Measurements from ENCODE around the gene MFRP.

The MFRP gene

DNA sequence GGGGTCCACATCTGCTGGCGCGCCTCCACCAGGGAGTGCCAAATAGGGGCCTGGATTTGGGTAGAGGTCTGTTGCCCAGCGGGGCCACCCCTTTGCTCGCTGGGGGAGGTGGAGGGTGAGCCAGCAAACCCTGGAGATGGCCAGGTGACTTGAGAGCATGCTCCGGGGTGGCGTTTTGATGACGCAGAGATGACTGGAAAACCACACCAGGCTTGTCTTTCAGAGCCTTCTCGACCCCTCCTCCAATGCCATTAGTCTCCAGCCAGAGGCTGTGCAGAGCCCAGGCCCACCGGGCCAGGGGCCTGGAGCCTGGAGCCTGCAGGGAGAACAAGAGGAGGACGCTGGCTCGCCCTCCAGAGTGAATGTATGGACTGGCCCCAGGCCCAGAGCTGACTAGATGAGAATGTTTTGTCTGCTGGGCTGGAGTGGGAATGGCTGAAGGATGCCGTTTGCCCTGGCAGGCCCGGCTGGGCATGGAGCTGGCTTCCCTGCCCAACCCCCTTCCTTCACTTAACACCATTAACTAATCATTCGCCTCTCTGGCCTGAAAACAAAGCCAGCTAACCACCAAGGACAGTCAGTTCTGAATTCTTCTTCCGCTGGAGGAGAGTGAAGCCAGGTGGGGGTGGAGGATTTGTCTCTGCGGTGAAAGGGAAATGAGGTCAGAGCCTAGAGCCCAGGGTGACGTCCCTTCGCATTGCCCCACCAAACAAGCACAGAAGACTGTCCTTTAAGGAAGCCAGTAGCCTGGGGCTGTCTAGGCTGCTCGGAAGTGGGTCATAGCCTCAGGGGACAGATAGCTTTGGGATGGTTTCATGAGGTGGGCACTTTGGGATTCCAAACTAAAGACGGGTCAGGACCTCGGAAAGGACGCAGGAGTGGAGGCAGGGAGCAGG, 28.0 kb downstream of the MFRP start:
- peak; percentile 16 for DNase-seq (ENCODE audit: low read depth)

DNA sequence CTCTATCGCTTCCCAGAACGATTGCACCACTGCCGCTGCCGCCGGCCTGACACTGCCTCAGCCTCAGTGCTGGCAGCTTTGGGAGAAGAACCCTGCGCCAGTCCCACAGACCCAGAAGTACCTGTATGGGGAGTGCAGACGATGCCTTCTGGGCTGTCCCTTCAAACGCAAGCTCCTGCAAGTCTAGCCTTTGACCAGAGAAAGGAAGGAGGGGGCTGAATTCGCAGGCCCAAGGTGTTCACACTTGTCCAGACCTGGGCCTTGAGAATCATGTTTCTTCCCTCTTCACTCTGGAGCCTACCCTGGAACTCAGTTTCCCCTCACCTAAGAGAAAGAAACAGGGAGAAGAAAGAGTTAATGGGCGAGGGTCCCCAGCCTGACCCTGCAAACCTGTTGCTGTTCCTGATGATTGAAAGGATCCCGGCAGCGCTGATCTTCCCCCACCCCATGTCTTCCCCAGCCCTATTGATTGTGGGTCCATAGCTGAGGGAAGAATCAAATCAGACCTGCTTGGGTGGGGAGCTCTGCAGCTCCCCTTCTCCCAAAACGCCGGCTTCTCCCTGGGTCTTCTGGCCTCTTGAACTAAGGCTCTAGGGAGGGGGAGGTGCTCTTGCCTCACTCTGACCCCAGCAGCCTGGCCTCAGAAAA, 28.8 kb downstream of the MFRP start:
- DNase-seq (ENCODE audit: low read depth) = no peak

DNA sequence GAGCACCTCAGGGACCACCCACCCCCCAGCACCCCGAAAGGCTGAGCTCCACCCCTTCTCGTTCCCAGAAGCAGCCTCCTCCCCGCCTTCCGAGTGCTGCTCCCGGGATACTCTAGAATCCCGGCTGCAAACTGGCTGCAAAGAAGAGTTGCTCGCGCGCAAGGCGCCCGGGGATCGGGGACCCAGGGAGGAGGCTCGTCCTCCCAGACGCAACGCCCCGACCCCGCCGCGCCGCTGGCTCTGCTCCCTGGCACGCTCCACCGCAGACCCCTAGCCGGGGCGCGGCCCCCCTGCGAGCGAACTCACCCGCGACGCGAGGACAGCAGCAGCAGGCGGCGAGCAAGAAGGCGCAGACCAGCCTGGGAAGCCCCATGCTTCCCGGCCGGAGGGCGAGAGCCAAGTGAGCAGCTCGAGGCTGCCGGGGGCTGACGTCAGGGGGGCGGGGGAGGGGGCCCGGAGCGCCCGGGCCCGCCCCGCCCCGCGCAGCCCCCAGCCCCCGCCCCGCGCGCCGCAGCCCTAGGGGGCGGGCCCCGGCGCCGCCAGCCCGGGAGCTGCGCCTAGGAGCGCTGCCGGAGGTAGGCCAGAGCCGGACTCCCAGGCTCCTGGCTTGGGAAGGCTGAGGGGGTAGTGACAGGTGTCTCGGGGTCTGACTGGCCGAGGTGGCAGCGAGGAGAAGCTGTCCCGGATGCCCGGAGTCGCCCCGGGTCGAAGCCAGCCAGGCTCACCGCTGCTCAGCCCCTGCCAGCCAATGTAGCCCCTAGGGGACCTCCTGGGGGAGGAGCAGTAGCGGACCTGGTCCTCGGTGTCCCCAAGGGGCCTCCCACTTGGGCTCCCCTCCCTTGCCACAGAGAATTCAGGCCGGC, 29.5 kb downstream of the MFRP start, which contains the start of gene MCAM:
TSS of gene MCAM (minus strand) at position 402 of the 863 bp plus-strand sequence. CDS start at position 373, 29 bp downstream.
- no peak for DNase-seq (ENCODE audit: low read depth)

DNA sequence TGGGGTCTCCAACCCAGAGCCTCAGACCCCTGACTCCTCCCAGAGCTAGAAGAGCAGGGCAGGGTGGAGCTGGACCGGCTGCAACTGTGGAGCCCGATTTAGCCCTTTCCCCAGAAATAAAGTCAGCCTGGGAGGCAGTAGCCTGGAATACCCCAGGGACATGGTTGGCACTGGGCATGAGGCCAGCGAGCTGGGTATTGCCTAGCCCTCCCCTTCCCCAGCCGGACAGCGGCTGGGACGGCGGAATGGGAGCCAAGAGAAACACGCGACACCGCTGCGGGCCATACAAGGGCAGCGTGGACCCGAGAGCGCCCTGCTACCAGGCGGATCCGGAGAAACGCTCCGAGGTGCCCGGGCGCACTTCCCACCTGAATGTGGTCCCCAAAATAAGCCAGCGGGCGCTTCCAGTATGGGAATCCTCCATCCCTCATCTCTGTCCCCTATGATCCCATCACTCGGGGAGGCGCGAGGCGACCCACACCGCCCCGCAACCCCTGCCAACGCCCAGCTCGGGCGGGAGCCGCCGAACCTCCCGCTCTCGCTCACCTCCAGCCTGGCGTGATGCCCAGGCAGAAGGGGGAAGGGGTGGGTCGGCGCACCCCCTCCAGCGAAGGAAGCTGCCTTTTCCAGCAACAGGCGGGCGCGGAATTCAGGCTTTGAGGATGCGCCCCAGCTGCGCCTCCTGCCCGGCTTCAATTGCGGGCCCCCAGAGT, 30.3 kb downstream of the MFRP start:
- DNase-seq (ENCODE audit: low read depth) = no peak

DNA sequence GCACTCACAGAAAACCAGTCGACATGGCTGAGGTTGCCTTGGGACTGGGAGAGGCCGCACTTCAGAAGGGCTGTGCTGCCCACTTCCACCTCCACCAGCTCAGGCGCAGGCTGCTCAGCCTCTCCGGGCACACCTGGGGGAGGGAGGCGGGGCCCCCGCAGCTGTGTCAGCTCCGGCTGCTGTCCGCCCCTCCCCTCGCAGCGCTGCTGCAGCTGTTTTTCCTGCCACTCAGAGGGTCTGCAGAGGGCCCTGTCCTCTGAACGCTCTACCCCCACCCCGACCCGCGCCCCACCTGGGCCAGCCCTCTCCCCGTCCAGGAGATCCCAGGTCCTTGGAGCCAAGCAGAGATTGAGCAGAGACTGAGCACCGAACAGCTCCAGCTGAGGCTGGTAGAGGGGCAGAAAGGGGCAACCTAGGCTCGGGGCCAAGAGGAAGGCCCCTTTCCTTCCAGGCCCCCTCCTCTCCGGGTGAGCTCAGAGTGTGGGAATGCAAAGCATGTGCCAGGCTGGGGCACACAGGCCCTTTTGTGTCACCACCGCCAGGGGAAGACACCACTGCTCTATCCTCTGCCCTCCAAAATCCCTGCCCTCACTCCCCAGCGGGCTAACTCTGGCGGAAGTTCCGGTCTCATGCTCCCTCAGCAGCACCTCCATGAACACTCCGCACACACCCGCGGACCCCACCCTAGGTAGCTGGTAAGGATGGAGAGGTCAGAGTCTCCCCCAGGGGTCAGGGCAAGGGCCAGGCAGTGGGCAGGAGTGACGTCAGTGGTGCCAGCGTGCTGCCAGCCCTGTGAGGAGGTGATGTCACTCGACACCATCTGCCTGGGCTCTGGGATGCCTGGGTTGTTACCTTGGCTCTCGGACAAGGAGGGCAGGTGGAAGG, 31.1 kb downstream of the MFRP start:
- DNase-seq (ENCODE audit: low read depth) = no peak

- no peak for DNase-seq (ENCODE audit: low read depth)
Observed at GRCh38 chr11:119314726-119315125, 31.8 kb downstream of the MFRP start.

- no peak for DNase-seq (ENCODE audit: low read depth)
Observed at GRCh38 chr11:119310682-119311052, 35.8 kb downstream of the MFRP start.

- DNase-seq (ENCODE audit: low read depth) = no peak
Observed at GRCh38 chr11:119309953-119310681, 36.4 kb downstream of the MFRP start.

DNA sequence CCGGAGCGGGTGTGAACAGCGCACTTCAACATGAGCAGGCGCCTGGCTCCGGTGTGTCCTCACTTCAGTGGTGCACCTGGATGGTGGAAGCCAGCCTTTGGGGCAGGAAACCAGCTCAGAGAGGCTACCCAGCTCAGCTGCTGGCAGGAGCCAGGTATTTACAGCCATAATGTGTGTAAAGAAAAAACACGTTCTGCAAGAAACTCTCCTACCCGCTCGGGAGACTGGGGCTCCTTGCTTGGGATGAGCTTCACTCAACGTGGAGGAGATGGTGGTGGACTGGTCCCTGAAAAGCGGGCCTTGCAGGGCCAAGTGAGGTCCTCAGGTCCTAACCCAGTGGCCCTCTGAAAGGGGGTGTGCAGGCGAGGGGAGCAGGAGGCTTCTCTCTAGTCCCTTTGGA, 37.1 kb downstream of the MFRP start:
- no peak for DNase-seq (ENCODE audit: low read depth)

GRCh38 chr11:119307974-119308373, 38.5 kb downstream of the MFRP start:
- DNase-seq (ENCODE audit: low read depth) = no peak

DNA sequence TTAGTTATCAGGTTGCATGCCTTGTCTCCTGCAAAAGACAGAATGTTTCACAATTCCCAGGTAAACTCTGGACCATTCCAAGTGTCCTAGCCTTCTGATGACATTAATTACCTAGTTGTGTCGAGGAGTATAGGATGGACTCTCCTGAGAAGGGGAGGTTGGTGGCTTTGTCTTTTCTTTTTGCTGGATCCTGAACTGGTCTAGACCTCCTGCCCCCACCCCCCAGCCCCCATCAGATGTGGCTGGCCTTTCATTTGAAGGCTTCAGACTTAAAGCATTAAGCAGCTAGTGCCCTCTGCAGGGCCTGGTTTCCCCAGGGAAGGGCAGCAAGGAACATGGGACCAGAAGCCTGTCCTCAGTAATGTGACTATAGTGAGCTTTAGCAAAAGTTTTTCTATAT, 39.3 kb downstream of the MFRP start:
- no peak for DNase-seq (ENCODE audit: low read depth)

DNA sequence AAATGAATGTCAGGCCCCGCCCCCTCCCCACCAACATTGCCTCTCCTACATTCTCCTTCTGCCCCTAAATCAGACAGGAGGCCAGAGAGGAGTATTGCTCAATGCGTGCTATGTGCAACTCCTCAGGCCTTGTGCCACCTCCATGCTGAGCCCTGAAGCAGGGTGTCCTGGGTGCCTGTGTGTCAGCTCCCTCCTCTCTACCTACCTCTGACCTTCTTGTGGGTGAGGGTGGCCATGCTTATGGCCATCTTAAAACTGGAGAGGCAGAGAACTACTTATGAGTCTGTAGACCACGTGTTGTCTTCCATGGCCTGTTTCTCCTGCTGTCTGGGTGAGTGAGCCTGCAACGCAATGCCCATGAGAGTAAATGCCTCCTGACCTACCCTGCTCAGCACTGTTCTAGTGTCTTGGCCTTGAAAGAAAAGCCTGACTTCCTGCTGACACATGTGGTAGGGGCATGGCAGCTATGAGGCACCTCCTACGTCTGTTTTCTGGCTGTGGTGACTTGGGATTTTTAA, 40.1 kb downstream of the MFRP start:
- DNase-seq (ENCODE audit: low read depth) = peak; percentile 72

GRCh38 chr11:119305556-119306372, 40.7 kb downstream of the MFRP start:
- no peak for DNase-seq (ENCODE audit: low read depth)

- DNase-seq (ENCODE audit: low read depth) = no peak
Observed at GRCh38 chr11:119303227-119303718, 43.2 kb downstream of the MFRP start.

DNA sequence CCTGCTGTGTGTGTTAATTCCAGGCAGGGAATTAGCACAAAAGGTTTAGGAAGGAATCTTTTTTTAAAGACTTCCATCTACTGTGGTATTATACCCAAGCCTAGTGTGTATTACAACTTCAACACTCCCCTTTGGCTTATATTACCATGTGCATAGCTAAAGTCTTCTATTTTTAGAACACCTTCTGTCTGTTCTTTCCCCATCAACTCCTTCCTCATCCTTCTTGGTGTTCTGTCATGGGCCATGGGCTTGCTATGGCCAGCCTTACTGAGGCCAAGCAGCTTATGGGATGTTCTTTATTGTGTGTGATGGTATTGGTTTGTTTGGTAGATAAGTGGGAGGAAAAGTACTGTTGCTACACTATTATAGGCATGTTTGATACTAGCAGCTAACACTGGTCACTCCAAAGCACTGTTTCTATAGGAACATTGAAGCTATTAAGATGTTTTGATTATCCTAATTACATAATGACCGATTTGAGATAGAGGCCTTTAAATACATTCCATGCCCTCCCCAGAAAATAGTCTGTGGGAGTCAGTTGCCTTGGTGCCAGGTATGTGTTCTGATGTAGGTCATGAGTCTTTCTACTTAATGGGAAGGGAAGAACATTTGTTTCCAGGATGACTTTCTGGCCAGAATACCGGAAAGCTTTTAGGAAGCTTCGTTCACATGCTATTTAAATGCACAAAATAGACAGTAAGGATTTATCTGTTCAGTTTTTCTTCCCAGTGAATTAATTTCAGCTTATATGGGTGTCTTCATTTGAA, 46.1 kb downstream of the MFRP start:
- no peak for DNase-seq (ENCODE audit: low read depth)

DNA sequence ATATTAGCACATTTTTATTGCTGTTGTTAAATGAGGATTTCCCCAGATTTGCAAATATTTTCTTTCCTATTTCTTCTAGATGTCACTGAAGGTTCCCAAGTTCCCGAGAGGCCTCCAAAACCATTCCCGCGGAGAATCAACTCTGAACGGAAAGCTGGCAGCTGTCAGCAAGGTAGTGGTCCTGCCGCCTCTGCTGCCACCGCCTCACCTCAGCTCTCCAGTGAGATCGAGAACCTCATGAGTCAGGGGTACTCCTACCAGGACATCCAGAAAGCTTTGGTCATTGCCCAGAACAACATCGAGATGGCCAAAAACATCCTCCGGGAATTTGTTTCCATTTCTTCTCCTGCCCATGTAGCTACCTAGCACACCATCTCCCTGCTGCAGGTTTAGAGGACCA, 47.1 kb downstream of the MFRP start:
- no peak for DNase-seq (ENCODE audit: low read depth)

- no peak for DNase-seq (ENCODE audit: low read depth)
Observed at GRCh38 chr11:119298726-119299125, 47.8 kb downstream of the MFRP start.

GRCh38 chr11:119297938-119298337, 48.6 kb downstream of the MFRP start:
- no peak for DNase-seq (ENCODE audit: low read depth)
